Rectal smooth muscle tissue (tissue), 1 donor: ENCODE data around the gene BRI3.

ENCODE experiments used
- H3K27ac ChIP-seq: one replicate; pipeline ENCODE4 v1.7.0; 2013; ENCODE audit warnings: low read depth, low read length, inconsistent platforms
- H3K27me3 ChIP-seq: one replicate; pipeline ENCODE4 v1.7.0; 2013; ENCODE audit warnings: low read length; ENCODE audit not compliant: control insufficient read depth, insufficient read depth
- H3K36me3 ChIP-seq: one replicate; pipeline ENCODE4 v1.7.0; 2013; ENCODE audit warnings: low read length; ENCODE audit not compliant: control insufficient read depth, insufficient read depth
- H3K4me1 ChIP-seq: one replicate; pipeline ENCODE4 v1.7.0; 2013; ENCODE audit warnings: low read length; ENCODE audit not compliant: control insufficient read depth, insufficient read depth
- H3K4me3 ChIP-seq: one replicate; pipeline ENCODE4 v1.7.0; 2013; ENCODE audit warnings: low read length
- H3K9ac ChIP-seq: one replicate; pipeline ENCODE4 v1.7.0; 2013; ENCODE audit warnings: low read length

The BRI3 gene, protein sequence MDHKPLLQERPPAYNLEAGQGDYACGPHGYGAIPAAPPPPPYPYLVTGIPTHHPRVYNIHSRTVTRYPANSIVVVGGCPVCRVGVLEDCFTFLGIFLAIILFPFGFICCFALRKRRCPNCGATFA

DNA sequence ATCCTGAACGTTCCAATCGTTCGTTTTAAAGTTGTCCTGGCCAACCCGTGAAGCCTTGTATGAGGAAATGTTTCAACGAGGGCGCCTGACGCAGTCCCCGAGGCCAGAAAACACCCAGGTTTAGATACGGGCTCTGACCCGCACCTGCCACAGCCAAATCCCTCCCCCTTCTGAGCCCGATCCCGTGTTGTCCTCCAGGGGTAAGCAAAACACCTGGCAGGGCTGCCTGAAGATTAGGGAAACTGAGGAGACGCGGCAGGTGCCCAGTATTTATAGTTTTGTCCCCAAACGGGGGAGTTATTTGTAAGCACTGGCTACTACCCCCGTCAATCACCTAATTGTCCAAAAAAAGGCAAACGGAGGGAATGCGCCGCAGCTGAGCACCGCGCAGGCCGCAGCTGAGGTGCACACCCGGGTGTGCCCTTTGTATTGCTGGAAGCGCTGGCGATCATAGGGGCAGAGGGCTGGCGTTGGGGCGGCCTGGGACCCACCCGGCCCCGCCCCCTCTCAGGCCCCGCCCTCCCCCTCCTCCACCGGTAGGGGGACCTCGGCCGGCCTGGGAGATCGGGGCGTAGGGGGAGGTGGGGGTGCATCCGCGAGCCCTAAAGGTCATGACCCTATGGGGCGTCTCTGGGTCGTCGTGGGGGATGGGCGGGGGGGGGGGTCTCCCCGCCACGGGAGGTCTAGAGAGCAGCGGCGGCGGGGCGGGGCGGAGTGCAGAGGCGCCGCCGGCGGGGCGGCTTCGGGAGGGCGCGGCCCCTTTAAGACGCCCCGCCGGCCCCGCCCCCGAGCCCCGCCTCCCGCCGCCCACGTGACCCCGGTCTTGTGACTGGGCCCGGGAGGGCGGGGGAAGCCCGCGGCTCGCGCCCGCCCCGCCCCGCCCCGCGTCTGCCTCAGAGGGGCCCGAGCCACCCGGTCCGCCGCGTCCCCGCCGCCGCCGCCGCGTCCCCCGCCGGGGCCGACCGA lies at the start of gene BRI3:
BRI3 (plus strand) TSS at position 896 of the 966 bp plus-strand sequence. CDS start 110 bp downstream, outside the sequence.
- H3K9ac ChIP-seq: peak within 1 kb of the TSS; percentile 76
- no peaks in the 10 kb centered on the region for H3K36me3 ChIP-seq
- H3K27me3 ChIP-seq: no peaks in the 10 kb centered on the region
- peaks cover 27% of the 10 kb centered on the region for H3K4me1 ChIP-seq
- peak within 1 kb of the TSS; percentile 88 for H3K4me3 ChIP-seq
- H3K27ac ChIP-seq: peak within 1 kb of the TSS; percentile 69

DNA sequence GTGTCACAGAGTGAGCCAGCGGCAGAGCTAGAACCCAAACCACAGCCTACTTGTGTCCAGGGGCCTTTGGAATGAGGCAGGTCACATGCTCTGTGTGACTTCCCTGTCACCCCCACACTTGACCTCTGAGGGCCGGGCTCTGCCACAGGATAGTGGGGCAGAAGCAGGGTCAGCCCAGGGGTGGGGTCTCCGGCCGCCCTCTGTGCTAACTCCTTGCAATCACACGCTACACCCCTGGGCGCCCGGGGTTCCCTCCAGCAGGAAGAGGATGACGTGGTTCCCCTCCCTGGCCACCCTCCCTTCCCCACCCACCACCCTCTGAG lies 49.3 kb upstream of the BRI3 start:
- no peaks in the 10 kb centered on the region for H3K27me3 ChIP-seq
- H3K4me1 ChIP-seq: no peaks in the 10 kb centered on the region
- peaks cover 2% of the 10 kb centered on the region for H3K36me3 ChIP-seq
- no peak overlapping the region for H3K27ac ChIP-seq
- no peak overlapping the region for H3K4me3 ChIP-seq
- H3K9ac ChIP-seq: no peak overlapping the region

DNA sequence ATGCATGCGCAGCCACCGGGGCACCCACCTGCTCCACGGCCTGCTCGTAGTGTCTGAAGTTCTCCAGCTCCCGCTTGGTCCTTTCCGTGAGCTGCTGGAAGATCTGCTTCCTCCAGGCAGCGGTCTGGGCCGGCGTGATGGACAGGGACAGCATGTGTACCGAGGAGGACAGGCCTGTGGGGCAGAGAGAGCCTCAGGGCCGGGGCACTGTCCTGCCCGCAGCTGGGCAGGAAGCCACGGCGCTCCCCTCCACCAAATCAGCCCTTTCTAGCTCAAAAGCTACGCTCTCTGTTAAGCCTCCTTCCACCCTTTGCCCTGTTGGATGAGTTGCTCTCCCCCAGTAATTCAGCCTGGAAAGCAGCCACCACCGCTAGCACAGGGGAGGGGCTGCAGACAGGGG lies 48.7 kb upstream of the BRI3 start:
- no peaks in the 10 kb centered on the region for H3K4me1 ChIP-seq
- no peaks in the 10 kb centered on the region for H3K27me3 ChIP-seq
- no peak overlapping the region for H3K27ac ChIP-seq
- H3K9ac ChIP-seq: no peak overlapping the region
- peaks cover 2% of the 10 kb centered on the region for H3K36me3 ChIP-seq
- H3K4me3 ChIP-seq: no peak overlapping the region

DNA sequence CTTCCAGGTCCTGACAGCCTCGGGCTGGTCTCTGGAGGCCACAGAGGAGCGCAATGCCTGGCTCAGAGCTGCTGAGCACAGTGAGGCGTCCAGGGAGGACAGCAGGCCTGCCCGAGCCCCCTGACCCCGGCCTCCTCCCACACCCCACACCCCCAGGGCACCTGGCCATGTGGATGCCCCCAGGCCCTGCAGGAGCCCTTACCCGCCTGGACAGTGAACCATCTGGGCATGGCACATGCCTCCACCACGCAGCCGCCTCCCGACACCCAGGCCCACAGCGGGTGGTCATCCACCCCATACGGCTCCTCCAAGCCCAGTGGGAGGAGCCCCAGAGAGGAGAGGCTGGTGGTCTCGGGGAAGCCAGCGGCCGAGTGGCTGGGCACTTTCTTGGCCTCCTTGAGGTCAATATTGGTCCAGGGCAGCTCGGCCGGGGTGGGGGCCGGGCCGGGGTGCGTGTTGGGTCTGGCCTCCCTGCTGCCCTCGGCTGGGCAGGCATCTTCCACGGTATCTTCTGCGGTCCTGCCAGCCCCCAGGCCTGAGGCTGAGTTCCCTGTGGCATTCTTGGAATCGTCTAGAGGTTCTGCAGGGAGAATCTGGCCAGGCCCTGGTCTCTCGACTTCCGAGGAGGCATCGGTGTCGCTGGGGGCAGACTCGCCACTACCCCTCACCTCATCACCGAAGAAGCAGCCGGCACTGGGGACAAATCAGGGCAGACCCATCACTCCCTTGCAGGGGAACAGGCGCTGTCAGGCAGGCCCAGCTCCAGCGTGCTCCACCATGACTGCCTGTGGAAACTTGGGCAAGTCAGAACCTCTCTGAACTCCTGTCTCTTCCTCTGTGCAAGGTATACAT lies 48.0 kb upstream of the BRI3 start:
- H3K9ac ChIP-seq: no peak overlapping the region
- no peaks in the 10 kb centered on the region for H3K4me1 ChIP-seq
- H3K27me3 ChIP-seq: no peaks in the 10 kb centered on the region
- H3K27ac ChIP-seq: no peak overlapping the region
- H3K4me3 ChIP-seq: no peak overlapping the region
- peaks cover 7% of the 10 kb centered on the region for H3K36me3 ChIP-seq

DNA sequence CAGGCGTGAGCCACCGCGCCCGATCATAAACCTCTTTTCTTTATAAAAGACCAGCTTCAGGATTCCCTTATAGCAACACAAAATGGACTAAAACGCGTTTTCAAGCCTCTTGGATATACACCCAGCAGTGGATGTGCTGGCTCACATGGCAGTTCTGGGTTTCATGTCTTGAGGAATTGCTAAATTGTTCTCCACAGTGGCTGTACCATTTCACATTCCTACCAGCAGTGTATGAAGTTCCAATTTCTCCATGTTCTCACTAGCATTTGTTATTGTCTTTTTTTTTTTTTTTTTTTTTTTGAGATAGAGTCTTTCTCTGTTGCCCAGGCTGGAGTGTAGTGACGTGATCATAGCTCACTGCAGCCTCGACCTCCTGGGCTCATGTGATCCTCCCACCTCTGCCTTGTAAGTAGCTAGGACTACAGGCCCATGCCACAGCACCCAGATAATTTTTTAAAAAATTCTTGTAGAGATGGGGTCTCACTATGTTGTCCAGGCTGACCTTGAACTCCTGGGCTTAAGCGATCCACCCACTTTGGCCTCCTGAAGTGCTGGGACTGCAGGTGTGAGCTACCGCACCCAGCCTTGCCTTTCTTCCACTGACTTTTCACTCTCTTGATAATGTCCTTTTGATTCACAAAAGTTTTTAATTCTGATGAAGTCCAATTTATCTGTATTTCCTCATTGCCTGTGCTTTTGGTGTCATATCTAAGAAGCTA lies 46.9 kb upstream of the BRI3 start:
- H3K36me3 ChIP-seq: peaks cover 8% of the 10 kb centered on the region
- H3K4me3 ChIP-seq: no peak overlapping the region

DNA sequence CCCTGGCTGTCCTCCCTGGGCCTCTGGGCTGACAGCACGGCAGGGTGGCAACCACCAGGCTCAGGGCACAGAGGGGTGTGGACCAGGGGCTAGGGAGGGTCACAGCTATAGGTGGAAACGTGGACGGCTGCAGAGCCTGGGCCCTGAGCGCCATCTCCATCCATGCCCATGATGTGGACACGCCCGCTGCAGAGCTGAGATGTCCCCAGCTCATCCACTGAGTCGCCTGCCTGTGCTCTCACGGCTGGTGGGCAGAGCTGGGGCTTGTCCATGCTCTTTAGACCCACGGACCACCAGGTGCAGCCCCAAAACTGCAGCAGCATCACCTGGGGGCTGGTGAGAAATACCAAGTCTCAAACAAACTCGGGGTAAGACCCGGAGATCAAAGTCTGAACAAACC lies 45.6 kb upstream of the BRI3 start:
- Histone ChIP-seq H3K36me3 (peaks cover 6% of the 10 kb centered on the region), H3K27me3 (no peaks in the 10 kb centered on the region), H3K4me3 (no peak overlapping the region), H3K27ac (no peak overlapping the region), H3K4me1 (no peaks in the 10 kb centered on the region), H3K9ac (no peak overlapping the region)

More for the DNA sequence above, 46.9 kb upstream of the BRI3 start:
- H3K27ac ChIP-seq: no peak overlapping the region
- H3K27me3 ChIP-seq: no peaks in the 10 kb centered on the region
- H3K4me1 ChIP-seq: no peaks in the 10 kb centered on the region
- no peak overlapping the region for H3K9ac ChIP-seq

DNA sequence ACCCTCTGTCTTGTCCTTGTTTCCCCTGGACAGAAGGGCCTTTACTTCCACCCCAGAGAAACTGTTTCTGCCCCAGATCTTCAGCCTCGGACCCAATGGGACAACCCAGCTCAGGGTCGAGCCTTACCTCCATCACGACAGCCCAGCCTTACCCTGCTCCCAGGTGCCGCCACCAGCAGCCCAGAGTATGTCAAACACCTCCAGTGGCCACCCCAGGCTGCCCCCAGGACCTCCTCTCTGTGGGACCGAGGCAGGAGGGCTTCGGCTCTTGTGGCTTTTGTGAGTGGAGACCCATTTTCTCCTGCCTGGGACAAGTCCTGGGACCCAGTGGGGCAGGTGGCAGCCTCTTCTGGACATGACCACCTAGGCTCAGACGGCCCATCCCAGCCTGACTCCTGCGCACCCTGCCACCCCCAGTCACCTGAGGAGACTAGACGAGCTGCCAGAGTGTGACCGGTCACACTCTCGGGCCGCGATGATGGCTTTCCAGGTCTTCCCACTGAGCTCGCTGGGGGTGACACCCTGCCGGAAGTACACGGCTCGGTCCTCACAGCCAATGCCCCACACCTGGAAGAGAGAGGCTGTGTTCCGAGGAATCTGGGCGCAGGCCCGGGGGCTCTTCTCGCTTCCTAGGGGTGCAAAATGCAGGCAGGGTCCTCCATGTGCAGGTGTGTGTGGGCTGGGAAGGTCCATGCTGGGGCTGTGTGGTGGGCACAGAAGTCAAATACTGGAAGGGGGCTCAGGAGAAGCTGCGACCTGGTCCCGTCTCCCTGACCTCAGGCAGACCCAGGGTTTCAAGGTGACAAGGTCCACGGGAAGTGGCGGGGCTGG lies 44.9 kb upstream of the BRI3 start:
- H3K4me1 ChIP-seq: no peaks in the 10 kb centered on the region
- no peak overlapping the region for H3K27ac ChIP-seq
- H3K36me3 ChIP-seq: peaks cover 6% of the 10 kb centered on the region

DNA sequence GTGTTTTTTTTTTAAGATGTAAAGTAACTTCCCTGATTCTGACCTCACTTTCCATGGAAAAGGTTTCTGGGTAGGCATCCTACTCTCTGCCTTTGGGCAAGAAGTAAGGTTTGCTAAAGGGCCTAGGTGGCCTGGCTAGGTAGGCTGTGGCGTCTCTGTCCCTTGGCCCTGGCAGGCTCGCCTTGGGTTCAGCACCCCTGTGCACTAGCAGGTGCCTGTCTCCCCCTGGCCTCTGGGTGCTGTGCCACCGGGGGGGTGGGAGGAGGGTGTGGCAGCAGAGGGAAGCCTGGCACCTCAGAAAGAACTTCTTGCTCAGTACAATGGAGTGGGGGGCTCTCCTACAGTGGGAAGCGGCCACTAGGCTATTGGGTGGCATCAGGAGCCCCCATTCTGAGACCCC lies 43.4 kb upstream of the BRI3 start:
- no peaks in the 10 kb centered on the region for H3K4me1 ChIP-seq
- H3K4me3 ChIP-seq: no peak overlapping the region
- H3K27me3 ChIP-seq: no peaks in the 10 kb centered on the region
- no peak overlapping the region for H3K27ac ChIP-seq
- no peak overlapping the region for H3K9ac ChIP-seq
- H3K36me3 ChIP-seq: peaks cover 8% of the 10 kb centered on the region

More for the DNA sequence above, 44.9 kb upstream of the BRI3 start:
- H3K9ac ChIP-seq: no peak overlapping the region
- no peak overlapping the region for H3K4me3 ChIP-seq
- no peaks in the 10 kb centered on the region for H3K27me3 ChIP-seq

DNA sequence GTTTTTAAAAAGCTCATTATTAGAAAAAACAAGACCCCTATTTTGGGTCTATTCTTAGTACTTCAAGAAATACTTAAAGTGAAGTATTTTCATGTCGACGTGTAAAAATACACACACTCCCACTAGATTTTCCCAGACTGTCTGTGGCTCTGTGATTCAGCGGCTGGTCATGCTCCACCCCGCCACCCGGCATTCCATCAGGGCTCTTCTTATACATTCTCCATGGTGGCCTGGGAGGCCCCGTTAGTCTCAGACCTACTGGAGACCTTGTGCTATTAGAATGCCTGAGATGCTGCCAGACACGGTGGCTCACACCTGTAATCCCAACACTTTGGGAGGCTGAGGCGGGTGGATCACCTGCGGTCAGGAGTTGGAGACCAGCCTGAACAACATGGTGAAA lies 42.5 kb upstream of the BRI3 start:
- peaks cover 8% of the 10 kb centered on the region for H3K36me3 ChIP-seq
- no peaks in the 10 kb centered on the region for H3K27me3 ChIP-seq
- H3K27ac ChIP-seq: no peak overlapping the region
- H3K4me1 ChIP-seq: no peaks in the 10 kb centered on the region
- no peak overlapping the region for H3K9ac ChIP-seq
- H3K4me3 ChIP-seq: no peak overlapping the region

DNA sequence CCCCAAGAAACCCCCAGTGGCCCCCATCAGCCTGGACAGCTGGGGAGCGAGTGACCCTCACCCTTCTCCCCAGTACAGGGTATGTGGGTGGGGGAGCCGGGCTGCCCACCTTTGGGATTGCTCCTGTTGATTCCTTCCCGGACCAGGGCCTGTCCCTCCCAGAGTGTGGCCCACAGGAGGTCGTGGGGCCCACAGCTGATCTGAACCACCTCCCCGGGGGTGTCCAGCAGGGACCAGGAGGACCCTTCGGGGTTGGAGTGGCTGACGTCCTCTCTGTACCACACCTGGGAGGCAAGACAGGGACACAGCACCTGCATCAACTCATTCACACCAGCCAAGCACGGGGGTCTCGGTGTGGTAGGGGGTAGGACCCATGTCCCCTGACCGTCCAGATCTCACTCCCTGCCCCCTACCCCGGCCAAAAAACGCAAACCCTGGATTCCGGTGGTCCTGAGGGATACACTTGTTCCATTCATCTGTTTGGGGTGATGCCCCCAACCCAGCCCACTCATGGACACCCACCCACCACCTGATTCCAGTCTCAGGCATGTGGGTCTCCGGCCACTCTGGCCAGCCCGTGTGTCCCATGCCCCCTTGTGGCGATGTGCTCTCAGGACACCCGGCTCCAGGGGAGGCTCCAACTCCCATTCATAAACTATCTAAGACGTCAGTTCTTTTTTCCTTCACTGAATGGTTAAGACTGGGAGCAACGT lies 40.4 kb upstream of the BRI3 start:
- no peak overlapping the region for H3K27ac ChIP-seq
- no peak overlapping the region for H3K4me3 ChIP-seq
- no peak overlapping the region for H3K9ac ChIP-seq
- no peaks in the 10 kb centered on the region for H3K27me3 ChIP-seq
- no peaks in the 10 kb centered on the region for H3K4me1 ChIP-seq
- peaks cover 16% of the 10 kb centered on the region for H3K36me3 ChIP-seq

DNA sequence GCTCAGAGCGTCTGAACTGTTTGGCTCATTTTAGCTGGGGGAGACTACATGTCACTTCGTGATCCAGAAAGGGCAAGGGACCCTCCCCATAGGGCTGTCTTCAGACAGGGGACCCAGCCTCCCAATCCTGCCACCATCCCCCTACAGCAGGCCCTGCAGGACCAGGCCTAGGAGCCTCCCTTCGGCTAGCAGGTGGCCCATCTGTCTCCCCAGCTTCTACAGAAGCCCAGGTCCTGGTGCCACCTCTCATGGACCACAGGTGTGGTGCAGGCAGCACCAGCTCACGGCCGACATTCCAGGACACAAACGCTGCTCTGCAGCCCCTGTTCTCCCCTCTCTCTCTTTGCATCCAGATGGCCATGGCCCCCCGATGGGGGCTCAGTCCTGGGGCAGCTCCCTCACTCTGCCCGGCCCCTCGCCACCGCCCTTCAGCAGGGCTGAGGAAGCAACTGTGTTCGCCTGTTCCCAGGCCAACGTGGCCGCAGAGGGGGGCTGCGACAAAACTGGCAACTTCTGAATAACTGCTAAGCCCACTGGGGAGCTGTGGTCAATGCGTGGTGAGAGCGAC lies 39.7 kb upstream of the BRI3 start:
- peaks cover 16% of the 10 kb centered on the region for H3K36me3 ChIP-seq
- H3K4me1 ChIP-seq: no peaks in the 10 kb centered on the region
- no peak overlapping the region for H3K4me3 ChIP-seq
- no peaks in the 10 kb centered on the region for H3K27me3 ChIP-seq
- no peak overlapping the region for H3K9ac ChIP-seq
- no peak overlapping the region for H3K27ac ChIP-seq
